ENCODE measurements around the gene CACNA1H.
"Not testable (repeated sequence)": the region's sequence is repeated elsewhere in the genome, so short reads cannot be mapped to it uniquely, and the experiment has no call there.

Gene CACNA1H

DNA sequence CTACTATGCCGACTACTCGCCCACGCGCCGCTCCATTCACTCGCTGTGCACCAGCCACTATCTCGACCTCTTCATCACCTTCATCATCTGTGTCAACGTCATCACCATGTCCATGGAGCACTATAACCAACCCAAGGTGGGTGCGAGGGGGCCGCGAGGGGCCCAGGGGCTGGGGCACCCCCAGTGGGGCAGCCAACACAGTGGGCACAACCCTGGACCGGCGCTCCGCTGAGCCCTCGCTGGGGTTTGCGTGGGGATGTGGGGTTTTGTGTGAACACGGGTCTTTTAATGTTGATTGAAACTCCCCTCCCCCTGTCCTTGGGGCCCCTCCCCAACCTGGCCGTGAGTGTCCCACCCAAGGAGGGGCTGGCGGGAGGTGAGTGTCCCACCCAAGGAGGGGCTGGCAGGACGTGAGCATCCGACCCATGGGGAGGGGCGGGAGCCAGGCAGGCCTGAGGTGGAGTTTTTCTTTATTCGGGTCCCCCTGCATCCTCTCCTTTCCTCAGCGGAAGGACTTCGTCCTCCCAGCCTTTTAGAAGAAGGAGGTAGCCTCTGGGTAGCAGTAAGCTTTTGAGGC, 61.0 kb downstream of the CACNA1H start:
- DNase-seq (ENCODE audit: low read depth) = no peak

DNA sequence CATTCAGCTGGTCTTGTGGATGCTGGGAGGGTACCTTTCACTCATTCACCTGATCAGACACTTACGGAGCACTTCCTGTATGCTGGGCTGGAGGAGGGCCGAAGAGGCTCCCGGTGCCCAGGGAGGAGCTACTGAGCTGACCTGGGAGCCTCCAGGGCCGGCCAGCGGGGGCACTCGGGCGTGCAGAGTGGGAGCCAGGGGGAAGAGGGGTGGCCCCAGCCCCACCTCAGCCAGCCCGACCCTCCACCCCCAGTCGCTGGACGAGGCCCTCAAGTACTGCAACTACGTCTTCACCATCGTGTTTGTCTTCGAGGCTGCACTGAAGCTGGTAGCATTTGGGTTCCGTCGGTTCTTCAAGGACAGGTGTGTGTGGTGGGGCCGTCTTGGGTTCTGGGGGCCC, 61.8 kb downstream of the CACNA1H start:
- no peak for DNase-seq (ENCODE audit: low read depth)

DNA sequence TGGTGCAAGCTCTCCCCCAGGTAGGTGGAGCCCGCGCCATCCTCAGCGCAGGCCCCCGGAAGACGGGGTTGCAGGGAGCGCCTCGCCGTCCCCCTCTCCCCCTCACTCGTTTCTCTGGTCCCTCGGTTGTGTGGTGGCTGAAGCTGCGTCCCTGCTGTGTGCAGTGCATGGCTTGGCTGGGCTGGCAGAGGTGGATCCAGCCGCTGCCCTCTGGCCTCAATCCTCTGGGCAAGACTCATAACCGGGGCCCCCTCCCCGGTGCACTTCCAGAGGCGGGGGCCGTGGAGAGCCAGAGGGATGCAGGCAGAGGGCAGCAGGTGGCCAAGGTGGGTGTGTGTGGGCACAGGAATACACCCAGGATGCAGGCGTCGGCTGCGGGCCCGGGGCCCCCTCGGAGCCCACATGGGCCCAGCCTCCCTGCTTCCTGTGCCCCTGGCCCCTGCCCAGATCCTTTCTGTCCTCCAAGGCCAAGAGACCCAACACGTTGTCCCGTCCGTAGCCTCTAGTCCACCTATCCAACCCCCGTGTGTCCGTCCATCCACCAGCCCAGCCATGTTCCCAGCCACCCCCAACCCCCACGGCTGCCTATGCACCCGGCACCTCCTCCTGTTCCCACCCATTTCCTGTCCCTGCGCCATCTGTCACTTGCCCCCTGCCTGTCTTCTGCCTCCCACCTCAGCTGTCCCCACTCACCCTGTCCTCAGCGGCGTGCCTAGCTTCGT, 62.8 kb downstream of the CACNA1H start:
- DNase-seq (ENCODE audit: low read depth) = no peak

DNA sequence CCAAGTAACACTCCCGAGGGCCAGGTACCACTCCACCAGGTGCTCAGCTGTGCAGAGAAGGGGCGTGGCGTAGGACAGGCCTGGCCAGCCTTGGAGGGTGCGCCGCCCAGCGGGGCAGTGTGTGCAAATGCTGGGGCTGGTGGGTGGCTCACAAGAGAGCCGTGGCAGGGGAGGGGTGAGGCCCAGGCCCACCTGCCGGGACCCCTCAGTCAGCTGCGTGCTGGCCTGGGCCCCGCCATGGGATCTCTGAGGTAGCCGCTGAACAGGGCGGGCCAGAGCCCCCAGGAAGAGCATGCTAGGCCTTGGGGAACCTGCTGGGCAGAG, 63.4 kb downstream of the CACNA1H start:
- no peak for DNase-seq (ENCODE audit: low read depth)

DNA sequence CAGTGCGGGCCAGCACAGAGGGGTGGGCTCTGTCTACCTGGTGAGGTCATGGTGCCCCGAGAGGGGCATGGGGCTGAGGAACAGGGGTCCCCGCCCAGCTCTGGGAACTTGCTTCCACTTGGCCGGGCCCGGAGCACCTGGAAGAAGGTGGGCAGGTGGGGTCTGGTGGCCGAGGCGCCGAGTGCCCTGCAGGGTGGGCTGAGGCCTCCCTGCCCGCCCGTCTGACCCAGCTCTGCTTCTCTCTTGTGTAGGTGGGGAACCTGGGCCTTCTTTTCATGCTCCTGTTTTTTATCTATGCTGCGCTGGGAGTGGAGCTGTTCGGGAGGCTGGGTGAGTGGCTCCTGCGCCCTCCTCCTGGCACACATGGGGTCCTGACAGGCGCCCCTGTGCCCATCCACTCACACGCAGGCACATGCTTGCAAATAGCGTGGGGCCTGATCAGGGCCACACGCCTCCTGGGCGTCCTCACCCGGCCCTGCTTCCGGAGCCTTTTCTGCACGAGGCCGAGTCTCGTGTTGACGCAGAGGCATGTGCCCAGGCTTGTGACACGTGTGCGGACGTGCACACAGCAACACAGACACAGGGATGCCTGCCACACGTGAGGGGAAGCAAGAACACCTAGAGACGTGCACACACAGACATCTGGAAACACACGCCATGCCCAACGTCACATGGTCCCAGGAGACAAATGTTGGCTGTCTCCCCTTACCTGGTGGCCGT, 63.9 kb downstream of the CACNA1H start:
- no peak for DNase-seq (ENCODE audit: low read depth)

DNA sequence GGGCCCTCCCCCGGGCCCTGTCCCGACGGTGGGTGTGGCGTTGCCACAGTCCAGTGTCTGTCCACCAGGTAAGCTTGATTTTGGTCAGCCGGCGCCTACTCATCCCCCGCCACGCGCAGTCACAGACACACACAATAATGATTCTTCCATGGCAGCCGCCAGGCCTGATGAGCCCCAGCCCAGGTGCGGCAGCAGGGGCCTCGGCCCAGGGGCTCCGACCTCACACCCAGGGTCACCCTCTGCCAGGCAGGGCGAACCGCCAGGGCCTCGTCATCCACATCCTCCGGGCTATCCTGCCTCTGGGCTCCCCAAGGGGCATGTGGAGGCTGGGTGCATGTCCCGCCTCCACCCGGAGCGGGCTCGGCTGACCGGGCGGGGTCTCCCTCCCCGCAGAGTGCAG, 64.6 kb downstream of the CACNA1H start:
- DNase-seq (ENCODE audit: low read depth) = no peak

DNA sequence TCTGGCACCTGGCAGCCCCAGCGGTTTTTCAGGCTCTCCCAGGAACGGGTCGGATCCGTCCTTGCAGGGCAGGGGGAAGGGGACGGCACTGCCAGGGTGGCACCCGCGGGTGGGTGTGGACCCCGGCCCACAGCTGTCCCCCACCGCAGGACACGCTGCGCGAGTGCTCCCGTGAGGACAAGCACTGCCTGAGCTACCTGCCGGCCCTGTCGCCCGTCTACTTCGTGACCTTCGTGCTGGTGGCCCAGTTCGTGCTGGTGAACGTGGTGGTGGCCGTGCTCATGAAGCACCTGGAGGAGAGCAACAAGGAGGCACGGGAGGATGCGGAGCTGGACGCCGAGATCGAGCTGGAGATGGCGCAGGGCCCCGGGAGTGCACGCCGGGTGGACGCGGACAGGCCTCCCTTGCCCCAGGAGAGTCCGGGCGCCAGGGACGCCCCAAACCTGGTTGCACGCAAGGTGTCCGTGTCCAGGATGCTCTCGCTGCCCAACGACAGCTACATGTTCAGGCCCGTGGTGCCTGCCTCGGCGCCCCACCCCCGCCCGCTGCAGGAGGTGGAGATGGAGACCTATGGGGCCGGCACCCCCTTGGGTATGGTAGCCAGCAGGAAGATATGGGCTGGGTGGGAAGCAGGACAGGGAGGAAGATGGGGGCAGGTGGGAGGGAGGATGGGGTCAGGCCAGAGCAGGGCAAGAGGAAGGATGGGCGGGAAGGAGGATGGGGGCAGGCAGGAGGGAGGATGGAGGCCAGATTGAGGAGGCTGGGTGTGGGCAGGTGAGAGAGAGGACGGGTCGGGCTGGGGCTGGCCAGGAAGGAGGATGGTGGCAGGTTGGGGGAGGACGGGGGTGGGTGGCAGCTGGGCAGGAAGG, 65.4 kb downstream of the CACNA1H start:
- DNase-seq (ENCODE audit: low read depth) = no peak

DNA sequence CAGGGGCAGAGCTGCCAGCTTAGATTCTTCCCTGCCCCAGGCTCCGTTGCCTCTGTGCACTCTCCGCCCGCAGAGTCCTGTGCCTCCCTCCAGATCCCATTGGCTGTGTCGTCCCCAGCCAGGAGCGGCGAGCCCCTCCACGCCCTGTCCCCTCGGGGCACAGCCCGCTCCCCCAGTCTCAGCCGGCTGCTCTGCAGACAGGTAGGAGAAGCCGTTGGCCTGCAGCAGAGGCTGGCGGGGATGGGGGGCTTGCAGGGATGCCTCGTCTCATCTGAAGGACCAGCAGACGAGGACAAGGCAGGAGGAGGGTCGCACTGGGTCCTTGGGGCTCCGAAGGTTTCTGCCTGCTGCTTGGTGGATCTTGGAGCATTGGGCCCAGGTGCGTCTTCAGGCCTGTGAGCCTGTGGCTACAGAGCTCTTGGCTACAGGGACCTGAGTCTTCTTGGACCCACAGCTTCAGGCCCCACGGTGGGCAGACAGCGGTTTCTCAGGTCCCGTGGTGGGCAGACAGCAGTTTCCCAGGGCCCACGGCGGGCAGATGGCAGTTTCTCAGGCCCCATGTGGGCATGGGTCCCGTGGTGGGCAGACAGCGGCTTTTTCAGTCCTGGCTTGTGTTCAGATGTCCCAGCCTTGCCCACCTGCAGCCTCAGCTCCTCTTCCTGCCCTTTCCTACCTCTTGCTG, 66.2 kb downstream of the CACNA1H start:
- DNase-seq (ENCODE audit: low read depth) = no peak

DNA sequence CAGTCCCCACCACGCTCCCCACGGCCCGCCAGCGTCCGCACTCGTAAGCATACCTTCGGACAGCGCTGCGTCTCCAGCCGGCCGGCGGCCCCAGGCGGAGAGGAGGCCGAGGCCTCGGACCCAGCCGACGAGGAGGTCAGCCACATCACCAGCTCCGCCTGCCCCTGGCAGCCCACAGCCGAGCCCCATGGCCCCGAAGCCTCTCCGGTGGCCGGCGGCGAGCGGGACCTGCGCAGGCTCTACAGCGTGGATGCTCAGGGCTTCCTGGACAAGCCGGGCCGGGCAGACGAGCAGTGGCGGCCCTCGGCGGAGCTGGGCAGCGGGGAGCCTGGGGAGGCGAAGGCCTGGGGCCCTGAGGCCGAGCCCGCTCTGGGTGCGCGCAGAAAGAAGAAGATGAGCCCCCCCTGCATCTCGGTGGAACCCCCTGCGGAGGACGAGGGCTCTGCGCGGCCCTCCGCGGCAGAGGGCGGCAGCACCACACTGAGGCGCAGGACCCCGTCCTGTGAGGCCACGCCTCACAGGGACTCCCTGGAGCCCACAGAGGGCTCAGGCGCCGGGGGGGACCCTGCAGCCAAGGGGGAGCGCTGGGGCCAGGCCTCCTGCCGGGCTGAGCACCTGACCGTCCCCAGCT, 67.3 kb downstream of the CACNA1H start:
- no peak for DNase-seq (ENCODE audit: low read depth)

DNA sequence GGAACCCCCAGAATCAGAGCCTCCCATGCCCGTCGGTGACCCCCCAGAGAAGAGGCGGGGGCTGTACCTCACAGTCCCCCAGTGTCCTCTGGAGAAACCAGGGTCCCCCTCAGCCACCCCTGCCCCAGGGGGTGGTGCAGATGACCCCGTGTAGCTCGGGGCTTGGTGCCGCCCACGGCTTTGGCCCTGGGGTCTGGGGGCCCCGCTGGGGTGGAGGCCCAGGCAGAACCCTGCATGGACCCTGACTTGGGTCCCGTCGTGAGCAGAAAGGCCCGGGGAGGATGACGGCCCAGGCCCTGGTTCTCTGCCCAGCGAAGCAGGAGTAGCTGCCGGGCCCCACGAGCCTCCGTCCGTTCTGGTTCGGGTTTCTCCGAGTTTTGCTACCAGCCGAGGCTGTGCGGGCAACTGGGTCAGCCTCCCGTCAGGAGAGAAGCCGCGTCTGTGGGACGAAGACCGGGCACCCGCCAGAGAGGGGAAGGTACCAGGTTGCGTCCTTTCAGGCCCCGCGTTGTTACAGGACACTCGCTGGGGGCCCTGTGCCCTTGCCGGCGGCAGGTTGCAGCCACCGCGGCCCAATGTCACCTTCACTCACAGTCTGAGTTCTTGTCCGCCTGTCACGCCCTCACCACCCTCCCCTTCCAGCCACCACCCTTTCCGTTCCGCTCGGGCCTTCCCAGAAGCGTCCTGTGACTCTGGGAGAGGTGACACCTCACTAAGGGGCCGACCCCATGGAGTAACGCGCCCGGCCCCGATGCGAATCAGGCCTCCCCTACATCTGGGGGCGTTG, 68.1 kb downstream of the CACNA1H start:
- no peak for DNase-seq (ENCODE audit: low read depth)

DNA sequence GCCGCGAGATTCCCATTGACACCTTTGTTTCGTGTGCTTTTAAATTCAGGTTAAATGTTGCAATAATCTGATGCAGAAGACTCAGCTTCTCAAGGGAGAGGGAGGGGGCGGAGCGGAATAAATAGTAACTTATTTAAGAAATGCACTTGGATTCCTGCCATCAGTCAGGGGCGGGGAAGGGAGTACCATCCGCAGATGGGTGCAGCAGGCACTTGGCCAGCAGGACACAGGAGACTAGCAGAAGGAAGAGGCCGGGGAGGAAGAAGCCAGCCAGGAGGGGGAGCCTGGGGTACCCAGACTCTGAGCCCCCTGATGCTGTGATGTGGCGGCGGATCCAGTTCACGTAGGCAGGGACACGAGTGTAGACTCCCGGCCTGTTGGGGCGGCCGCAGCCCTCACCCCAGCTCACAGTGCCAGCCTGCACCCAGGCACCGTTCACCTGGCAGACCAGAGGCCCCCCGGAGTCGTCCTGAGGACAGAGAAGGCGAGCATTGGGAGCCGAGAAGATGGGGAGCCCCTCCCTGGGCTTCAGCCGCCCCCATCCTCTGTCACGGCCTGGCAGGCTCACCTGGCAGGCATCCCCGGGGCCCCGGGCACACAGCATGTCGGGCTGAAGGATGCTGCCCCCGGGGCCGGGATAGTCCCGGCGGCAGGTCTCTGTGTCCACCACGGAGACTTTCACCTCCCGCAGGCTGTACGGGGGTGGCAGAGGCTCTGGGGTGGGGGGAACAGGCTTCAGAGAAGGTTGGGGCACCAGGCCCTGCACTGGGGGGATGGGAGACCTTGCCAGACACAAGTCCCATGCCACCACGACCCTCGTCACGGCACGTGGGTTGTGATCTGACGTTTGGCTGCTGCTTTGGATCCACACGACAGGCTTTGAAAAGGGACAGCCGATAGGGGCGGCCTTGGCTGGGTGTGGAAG, 69.0 kb downstream of the CACNA1H start:
- DNase-seq (ENCODE audit: low read depth) = no peak

DNA sequence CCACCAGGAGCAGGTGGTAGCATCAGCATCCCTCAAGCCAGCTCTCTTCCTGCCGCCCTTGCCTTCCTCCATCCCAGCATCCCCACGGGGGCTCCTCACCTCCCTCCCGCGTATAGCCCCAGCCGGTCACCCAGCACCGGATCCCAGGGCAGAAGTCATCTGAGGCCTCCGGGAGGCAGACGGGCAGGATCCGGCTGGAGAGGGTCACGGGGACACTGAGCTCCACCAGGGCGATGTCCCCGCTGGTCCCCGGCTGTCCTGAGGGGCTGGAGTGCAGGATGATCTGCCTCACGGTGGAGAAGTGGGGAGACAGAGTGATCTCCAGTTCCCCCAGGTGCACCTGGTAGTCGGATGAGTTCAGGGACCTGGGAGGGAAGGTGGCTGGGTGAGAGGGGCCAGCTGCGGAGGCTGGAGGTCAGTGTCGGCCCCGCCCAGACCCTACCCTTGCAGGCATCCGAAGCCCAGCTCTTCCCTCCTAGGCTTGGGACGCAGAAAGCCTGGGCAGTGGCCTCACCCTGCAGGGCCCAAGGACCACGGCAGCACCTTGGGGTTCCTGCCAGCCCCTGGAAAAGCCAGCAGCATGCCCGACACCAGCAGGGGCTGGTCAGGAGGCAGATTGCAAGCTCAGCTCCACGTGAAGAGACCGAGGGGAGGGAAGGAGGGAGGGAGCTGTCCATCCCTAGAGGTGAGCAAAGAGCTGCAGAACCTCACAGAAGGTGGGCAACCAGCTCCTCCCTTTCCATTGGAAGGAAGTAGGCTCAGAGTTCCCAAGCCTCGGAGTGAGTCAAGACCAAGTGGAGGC, 69.8 kb downstream of the CACNA1H start:
- no peak for DNase-seq (ENCODE audit: low read depth)

DNA sequence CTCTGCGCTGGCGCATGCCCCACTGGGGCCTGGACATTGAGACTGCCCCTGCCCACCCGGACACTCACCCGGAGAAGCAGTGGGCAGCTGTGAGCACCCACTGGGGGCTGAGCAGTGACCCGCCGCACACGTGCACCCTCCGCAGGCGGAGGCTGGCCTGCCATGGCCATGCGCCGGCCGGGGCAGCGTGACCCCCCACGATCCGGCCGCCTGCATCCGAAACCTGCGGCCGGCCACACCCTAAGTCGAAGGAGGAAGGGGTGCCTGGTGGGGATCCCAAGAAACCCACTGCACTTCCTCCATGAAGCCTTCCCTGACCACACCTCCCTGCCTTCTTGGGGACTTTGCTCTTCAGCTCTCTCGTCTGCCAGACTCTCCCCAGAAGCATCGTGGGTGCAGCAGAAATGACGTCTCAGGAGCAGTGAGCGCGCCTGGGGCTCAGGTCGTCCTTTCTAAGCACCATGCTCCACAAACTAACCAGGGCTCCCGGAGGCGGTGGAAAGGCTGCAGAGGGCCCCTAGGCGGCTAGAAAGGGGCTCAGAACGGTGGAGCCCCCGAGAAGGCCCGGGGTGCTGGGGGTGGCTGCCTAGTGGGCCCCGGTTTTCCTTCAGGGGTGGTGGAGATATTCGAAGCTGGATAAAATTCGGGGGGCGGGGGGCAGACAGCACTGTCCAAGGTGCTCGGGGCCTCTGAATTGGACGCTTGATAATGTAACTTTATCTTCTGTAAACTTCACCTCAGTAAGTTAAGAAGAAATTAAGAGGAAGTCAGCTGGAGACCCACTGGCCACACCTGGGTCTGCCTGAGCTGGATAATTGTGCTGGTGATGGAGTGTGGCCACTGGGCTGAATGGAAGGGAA, 70.7 kb downstream of the CACNA1H start:
- no peak for DNase-seq (ENCODE audit: low read depth)

DNA sequence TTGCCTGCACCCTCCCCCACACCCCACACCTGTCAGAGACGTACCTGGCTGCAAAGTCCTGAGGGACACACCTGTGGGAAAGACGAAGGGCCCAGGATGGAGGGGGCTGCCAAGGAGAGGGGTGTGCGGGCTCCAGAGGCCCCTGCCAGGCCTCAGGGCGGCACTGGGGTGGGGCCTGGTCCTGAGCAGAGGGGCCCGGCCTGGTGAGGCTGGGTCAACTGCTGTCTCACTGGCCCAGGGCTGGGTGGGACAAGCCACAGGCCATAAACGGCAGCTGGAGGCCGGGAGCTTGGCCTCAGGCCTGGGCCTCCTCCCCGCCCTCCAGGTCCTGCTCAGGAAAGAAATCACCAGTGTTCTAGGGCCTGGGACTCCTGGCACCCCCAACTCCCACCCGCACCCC, 71.7 kb downstream of the CACNA1H start:
- DNase-seq (ENCODE audit: low read depth) = no peak

DNA sequence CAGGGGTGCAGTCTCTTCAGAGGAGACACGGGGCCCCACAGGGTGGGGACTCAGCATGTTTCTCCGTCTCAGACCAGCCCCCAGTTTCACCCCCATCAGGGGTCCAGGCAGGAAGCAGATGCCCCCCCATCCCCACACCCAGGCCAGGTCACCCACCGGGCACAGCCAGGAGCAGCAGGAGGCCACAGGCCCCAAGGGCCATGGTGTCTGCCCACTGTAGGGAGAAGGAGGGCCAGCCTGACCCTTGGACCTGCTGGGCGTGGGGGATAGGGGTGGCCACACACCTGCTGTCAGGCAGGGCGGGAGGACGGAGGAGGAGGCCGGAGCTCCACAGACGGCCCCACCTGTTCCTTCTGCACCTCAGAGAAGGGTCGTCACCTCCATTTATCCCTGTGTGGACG, 72.1 kb downstream of the CACNA1H start, which contains the start of gene TPSG1:
Gene TPSG1 (minus strand): TSS at position 218 of the 401 bp plus-strand sequence. CDS start 16 bp downstream, at position 202.
- no peak for DNase-seq (ENCODE audit: low read depth)

DNA sequence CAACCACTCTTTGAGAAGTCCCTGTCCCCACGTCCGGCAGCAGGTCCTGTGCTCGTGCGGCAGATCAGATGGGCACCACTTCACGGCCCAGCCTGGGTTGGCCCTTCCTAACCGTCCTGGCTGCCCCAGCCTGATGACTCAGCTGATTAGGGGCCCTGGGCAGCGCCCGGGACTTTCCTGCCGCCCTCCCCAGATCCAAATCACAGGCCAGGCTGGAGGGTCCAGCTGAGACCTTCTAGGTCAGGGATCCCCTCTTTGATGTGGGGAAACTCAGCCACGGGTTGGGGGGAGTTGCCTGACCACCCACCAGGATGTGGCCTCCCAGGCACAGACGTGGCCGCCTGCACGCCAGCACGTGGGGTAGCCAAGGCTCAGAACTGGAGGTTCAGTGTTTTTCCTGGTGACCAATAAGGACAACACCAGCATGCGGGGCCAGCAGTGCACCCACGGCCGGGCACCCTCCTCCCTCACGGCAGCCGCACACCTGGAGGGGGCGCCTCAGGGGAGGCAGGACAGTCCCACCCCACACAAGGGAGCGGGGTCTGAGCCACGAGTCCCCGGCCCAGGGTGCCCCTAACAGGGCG, 72.9 kb downstream of the CACNA1H start:
- not testable (repeated sequence) for DNase-seq (ENCODE audit: low read depth)

DNA sequence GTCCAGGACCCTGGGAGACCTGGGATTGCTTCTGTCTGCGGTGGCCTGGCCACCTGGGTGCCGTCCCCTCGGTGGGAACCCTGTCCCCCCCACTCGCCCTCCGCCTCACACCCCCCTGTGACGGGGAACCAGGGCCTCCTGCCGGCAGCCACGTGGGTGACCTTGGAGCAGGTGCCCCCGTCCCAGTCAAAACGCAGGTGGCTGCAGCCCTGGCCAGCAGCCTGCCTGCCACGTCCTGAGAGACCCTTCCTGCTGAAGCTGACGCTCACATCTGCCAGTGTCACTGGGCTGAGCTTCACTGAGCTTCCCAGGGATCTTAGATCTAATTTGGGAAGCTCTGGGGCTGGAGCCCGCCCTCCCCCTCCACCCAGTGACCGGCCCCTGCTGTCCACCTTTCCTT, 73.8 kb downstream of the CACNA1H start:
- not testable (repeated sequence) for DNase-seq (ENCODE audit: low read depth)

Data from stimulated activated CD8-positive, alpha-beta memory T cell treated with anti-CD3 and anti-CD28 coated beads, Interleukin-15, amount 100 ng/mL, for 1 hour (primary cell).